Amygdala (tissue), 56 donors: Measurements from ENCODE around the gene OR5AN1.

ENCODE experiments used
- DNase-seq, 56 donors: peaks; one replicate each; lab custom pipeline; 2025; lab: John Stamatoyannopoulos, UW

The OR5AN1 gene

GRCh38 chr11:59418156-59418555 is 59.5 kb downstream of the OR5AN1 start:
- peak in 1 of 56 donors; percentile 4 for DNase-seq
